ENCODE data around the gene RAB11FIP4. TPM values are rescaled to one million over a fixed set of nuclear protein-coding genes. Genes with fewer than 3 reads are reported as not detected.

RAB11FIP4 gene
- total and polyA plus RNA-seq, 2 donors (not counting 1 experiment from before 2014, with no cell fraction given), result 17.0 to 70.5 TPM

GRCh38 chr17:31487648-31488263 lies 96.3 kb downstream of the RAB11FIP4 start:
- peak overlapping the region; percentile 90 for H3K9ac ChIP-seq (ENCODE audit: low read length)

More at GRCh38 chr17:31487648-31488263, 96.3 kb downstream of the RAB11FIP4 start:
- ChIA-PET CTCF (interaction anchor here (0.8 to 10.3 kb wide), 9 partner anchors 11 to 355 kb away, joined by 3 to 94 read pairs (median 5); no protein-coding TSS in a partner anchor), POLR2A (interaction anchor here (0.7 to 1.8 kb wide), 7 partner anchors 11 to 371 kb away, joined by 3 to 7 read pairs (median 4); partner anchors contain the start of gene COPRS)
- Mint-ChIP-seq H3K4me1 (peaks cover 52% of the 10 kb centered on the region), H3K9me3 (ENCODE audit: insufficient read depth) (no peaks in the 10 kb centered on the region), H3K4me3 (peak overlapping the region; percentile 94), H3K27ac (peak overlapping the region; percentile 95), H3K27me3 (no peaks in the 10 kb centered on the region)
- Histone ChIP-seq H3K27ac (ENCODE audit: low read length in 2 of 2) (peak overlapping the region; percentile 65 to 90), H3K36me3 (replicated peaks in 1 of 2; ENCODE audit: control extremely low read depth in 1 of 2, control insufficient read depth in 1 of 2, extremely low read depth in 1 of 2, insufficient read depth in 2 of 2, low read length in 1 of 2) (no peaks in the 10 kb centered on the region), H2AFZ (ENCODE audit: insufficient read depth, low read depth, low read length, poor library complexity, severe bottlenecking) (peak overlapping the region; percentile 86), H3K9me3 (ENCODE audit: control extremely low read depth in 1 of 3, control insufficient read depth in 2 of 3, insufficient read depth in 1 of 3, low read length in 2 of 3) (no peaks in the 10 kb centered on the region), H3K4me3 (ENCODE audit: control extremely low read depth in 1 of 5, extremely low read depth in 1 of 5, insufficient read depth in 1 of 5, low read depth in 2 of 5, low read length in 4 of 5) (peak overlapping the region in 4 of 5 experiments; percentile 74 to 84 (median 82)), H3K4me2 (replicated peaks; ENCODE audit: low read depth, low read length, poor library complexity, severe bottlenecking) (peak overlapping the region; percentile 86), H3K4me1 (ENCODE audit: control insufficient read depth in 2 of 2, insufficient read depth in 2 of 2, low read length in 2 of 2) (peaks cover 49 to 54% of the 10 kb centered on the region in 2 donors), H4K20me1 (ENCODE audit: control insufficient read depth, insufficient read depth, low read length, poor library complexity, severe bottlenecking) (peaks cover 30% of the 10 kb centered on the region), H3K79me2 (ENCODE audit: control insufficient read depth, insufficient read depth, low read length) (peaks cover 44% of the 10 kb centered on the region), H3K27me3 (replicated peaks in 1 of 4; ENCODE audit: control extremely low read depth in 1 of 4, control insufficient read depth in 3 of 4, insufficient read depth in 4 of 4, low read length in 3 of 4) (no peaks in the 10 kb centered on the region)
- intact Hi-C loops (cut with micrococcal nuclease), result loop anchor here (1.0 kb wide), 2 partner anchors 38 to 402 kb away; no protein-coding TSS in a partner anchor
- DNase-seq (peak; percentile 96), ATAC-seq (ENCODE audit: low read depth) (peak; percentile 85)
- under 1% methylated on average over 83 of the region's 83 CpGs for WGBS (ENCODE audit: insufficient coverage)
- TF ChIP-seq EZH2 (IDR thresholded peaks at IDR 0.05; ENCODE audit: borderline replicate concordance, insufficient read depth, low read depth, low read length, poor library complexity, severe bottlenecking) (no peak), CTCF (IDR thresholded peaks at IDR 0.05) (peak; percentile 11)
